MM.1S (cell line): Measurements from ENCODE around the gene PICK1.

Source experiments
- EZH2 ChIP-seq: fragments of 300-600 bp; sonication (generic); optimal IDR thresholded peaks from 2 replicates; pipeline ENCODE3; 2017; ENCODE audit warnings: low read depth, mild to moderate bottlenecking, antibody characterized with exemption, low read length, mixed read lengths
- EZH2phosphoT487 ChIP-seq: fragments of 300-600 bp; sonication (generic); IDR thresholded peaks from 2 replicates; pipeline ENCODE4 v1.6.1; 2018; ENCODE audit warnings: antibody characterized with exemption, low read length
- TF ChIP-seq, protein P1 (sequence below): fragments of 300-600 bp; sonication (generic); IDR thresholded peaks from 2 replicates; pipeline ENCODE4 v1.5.1; 2016; ENCODE audit warnings: antibody characterized with exemption, low read length, mixed read lengths

- TF ChIP-seq, protein P1, sequence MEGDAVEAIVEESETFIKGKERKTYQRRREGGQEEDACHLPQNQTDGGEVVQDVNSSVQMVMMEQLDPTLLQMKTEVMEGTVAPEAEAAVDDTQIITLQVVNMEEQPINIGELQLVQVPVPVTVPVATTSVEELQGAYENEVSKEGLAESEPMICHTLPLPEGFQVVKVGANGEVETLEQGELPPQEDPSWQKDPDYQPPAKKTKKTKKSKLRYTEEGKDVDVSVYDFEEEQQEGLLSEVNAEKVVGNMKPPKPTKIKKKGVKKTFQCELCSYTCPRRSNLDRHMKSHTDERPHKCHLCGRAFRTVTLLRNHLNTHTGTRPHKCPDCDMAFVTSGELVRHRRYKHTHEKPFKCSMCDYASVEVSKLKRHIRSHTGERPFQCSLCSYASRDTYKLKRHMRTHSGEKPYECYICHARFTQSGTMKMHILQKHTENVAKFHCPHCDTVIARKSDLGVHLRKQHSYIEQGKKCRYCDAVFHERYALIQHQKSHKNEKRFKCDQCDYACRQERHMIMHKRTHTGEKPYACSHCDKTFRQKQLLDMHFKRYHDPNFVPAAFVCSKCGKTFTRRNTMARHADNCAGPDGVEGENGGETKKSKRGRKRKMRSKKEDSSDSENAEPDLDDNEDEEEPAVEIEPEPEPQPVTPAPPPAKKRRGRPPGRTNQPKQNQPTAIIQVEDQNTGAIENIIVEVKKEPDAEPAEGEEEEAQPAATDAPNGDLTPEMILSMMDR: no peak
- TF ChIP-seq EZH2: no peak
- TF ChIP-seq EZH2phosphoT487: no peak
These were observed 15.3 kb downstream of the PICK1 start for GRCh38 chr22:38072322-38073149.
